CD4-positive, alpha-beta T cell treated with Interleukin-12 subunit alpha and Interleukin-12 subunit beta, for 1 hour (primary cell): ENCODE results near the gene MAP3K13.
"Not testable (repeated sequence)": the region's sequence is repeated elsewhere in the genome, so short reads cannot be mapped to it uniquely, and the experiment has no call there.

ENCODE experiments used
- DNase-seq: peaks from one replicate; pipeline ENCODE4 v3.0.0-alpha.2; 2020

MAP3K13 gene

GRCh38 chr3:185342459-185343174, 20.3 kb upstream of the MAP3K13 start:
- DNase-seq, result no peak

DNA sequence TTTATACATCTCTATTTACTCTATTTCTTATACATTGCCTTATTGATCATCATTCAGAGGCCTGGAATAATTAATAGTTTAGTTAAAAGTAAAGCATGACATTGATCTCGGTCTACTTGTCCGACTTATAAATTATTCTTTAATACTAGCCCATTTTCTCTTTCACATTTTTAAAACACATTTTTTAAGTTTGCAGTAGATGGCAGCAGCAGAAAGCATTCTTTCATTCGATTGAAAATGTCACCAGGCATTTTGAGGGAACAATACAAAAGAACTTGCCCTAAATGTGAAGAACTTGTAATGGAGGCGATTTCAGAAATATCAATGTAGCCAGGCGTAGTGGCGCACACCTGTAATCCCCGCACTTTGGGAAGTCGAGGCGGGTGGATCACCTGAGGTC, 15.5 kb upstream of the MAP3K13 start:
- no peak for DNase-seq

GRCh38 chr3:185350841-185351240, 12.1 kb upstream of the MAP3K13 start:
- no peak for DNase-seq

- no peak for DNase-seq
Measured at GRCh38 chr3:185351396-185351795, 11.5 kb upstream of the MAP3K13 start.

DNA sequence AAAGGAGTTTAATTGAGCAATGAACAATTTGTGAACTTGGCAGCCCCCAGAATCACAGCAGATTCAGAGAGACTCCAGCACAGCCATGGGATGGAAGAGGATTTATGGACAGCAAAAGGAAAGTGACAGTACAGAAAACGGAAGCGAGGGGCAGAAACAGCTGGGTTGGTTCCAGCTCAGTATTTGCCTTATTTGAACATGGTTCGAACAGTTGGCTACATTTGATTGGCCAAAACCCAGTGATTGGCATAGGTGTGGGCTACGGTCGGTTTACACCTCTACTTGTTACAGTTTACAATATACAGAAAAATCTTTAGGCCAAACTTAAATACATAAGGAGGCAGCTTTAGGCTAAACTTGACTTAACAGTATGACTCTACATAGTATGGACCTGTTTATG, 9.7 kb upstream of the MAP3K13 start:
- DNase-seq, result no peak

DNA sequence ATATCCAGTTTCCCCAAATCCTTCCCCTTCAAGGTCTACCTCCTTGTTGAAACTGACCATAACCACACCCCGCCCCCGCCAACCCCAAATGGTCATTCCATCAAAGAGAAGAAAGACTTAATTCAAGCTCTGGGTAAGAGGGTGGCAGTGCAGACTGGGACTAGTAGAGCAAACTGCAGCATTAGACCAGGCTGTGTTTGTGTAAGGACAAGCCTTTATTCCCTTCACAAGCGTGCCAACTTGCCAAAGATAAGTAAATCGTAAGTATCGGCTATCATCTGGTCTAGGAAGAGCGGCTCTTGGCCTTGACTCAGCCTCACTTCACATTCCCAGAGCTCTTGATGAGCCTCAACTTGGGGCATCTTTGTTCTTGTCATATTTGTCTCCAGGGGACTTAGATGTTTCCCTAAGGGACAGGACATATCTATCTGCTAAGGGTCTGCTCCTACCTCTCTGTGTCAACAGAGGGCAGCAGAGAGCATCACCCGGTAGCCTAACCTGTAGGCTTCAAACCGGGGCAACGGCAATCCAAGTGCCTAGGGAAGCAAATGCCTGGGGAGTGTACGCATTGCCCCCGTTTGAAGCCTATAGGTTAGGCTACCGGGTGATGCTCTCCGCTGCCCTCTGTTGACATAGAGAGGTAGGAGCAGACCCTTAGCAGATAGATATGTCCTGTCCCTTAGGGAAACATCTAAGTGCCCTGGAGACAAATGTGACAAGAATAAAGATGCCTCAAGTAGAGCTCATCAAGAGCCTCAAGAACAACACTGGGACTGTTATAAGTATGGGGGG, 8.9 kb upstream of the MAP3K13 start:
- DNase-seq, result peak; percentile 63

DNA sequence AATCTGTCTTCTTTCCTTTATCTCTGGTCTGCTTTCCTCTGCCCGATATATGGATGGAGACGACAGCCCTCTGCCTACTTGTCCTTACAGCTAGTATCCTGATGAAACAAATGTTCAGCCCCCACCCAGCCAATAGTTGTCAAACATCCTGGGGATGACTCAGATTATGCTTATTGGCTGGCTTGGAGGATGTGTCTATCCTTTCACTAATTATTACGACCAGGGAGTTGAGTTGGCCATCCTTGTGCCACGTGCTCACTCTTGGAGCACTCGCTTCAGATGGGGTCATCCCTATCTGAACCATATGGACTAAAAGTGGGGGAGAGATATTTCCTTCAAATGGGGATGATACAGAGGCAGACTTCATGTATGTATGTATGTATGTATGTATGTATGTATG, 6.4 kb upstream of the MAP3K13 start:
- no peak for DNase-seq

GRCh38 chr3:185361920-185362319, 1.0 kb upstream of the MAP3K13 start:
- no peak for DNase-seq

DNA sequence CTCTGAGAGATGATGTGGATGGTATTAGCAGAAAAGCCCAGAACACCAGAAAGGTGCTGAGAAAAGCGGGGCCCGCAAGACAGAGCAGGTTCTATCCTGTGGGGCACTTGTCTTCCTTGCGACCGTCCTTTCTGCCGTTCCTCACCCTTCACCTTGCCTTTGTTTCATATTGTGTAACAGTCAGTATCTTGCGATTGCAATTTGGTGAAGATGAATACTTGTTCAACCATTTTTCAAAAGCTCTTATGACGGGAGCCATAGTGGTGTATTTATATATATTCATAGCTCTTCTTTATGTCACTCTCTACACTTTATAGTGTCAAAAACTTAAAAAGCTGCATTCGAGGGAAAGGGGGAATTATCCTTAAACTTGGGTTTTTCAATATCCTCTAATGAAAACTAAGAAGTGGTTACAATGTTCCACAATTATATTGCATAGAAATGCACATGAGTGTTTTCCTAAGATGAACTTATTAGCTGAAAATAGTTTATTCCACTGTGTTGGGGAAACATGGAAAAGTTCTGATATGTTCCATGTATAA, 797 bp downstream of the MAP3K13 start:
- DNase-seq, result no peak

- no peak for DNase-seq
Measured at GRCh38 chr3:185365291-185366073, 2.5 kb downstream of the MAP3K13 start.

DNA sequence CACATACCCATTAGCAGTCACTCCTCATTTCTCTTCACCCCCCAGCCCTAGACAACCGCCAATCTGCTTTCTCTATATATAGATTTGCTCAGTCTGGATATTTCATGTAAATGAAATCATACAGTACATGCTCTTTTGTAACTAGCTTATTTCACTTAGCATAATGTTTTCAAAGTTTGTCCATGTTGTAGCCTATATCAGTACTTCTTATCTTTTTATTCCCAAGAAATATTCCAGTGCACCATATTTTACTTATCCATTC, 3.1 kb downstream of the MAP3K13 start:
- DNase-seq, result no peak

- DNase-seq, result no peak
Measured at GRCh38 chr3:185366913-185367312, 4.0 kb downstream of the MAP3K13 start.

GRCh38 chr3:185370349-185370748, 7.4 kb downstream of the MAP3K13 start:
- not testable (repeated sequence) for DNase-seq

DNA sequence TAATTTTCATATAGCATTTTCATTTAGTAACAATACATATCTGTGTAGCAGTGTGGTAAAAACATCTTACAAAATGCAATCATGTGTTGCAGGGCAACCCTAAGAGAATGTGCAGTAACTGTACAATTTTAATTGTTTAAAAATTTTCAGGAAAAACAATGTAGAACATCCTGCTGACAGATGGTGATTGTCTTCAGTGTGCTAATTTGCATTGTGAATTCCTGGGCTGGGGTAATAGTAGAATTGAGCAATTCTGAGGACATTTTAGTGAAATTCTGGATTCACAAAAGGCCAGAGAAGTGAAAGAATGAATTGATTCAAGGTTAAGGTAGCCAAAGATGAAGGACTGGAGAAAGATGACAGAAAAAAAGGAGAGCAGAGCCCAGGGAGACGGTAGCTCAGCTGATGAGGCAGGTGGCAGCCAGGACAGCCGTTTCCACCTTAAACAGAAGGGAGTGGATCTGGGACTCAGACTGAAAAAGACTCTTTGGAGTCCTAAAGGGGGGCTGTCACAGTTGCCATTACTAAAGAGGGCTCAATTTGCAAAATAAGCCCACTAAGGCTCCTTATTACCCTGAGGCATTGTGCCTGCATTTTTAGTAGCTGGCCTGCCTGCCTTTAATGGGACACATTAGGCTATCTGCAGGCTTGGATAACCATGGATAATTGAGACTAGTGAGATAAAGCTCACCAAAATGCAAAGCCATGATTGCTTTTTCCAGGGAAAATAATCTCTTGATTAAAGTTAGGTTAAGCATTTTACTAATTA, 8.6 kb downstream of the MAP3K13 start:
- no peak for DNase-seq

DNA sequence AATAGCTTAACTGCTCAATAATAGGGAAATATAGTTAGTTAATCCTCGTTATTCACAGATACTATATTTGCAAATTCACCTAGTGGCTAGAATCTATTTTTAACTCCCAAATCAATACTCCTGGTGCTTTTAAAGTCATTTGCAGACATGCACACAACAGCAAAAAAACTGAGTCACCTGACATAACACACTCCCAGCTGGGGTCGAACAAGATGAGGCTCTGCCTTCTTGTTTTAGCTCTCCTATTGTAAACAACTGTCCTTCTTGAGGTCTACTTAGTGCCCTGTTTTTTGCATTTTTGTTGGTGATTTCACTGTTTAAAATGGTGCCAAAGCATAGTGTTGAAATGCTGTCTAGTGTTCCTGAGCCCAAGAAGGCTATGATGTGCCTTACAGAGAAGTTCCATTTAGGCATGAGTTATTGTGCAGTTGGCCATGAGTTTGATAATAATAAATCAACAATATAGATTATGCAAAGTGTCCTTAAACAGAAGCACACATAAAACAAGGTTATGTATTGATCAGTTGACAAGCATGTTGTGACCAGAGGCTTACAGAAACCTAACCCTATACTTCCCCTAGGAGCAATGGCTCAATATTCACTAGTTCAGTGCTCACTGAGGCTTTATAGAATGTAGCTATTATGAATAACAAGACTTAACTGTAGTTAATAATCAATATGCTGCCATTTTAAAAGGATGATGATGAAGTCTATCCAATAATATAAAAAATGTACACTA, 18.6 kb downstream of the MAP3K13 start:
- no peak for DNase-seq

DNA sequence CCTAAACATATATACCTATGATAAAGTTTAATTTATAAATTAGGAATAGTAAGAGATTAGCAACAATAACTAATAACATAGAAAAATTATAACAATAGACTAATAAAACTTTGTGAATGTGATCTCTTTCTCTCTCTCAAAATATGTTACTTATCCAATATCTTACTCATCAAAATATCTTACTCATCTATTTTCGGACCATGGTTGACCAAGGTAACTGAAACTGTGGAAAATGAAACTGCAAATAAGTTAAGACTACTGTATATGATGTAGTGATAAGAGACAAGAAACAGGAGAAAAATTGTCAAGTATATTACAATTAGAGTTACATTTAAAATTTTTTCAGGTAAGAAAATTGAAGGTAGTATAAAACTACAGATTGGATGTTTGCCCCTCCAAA, 19.2 kb downstream of the MAP3K13 start:
- DNase-seq, result no peak

DNA sequence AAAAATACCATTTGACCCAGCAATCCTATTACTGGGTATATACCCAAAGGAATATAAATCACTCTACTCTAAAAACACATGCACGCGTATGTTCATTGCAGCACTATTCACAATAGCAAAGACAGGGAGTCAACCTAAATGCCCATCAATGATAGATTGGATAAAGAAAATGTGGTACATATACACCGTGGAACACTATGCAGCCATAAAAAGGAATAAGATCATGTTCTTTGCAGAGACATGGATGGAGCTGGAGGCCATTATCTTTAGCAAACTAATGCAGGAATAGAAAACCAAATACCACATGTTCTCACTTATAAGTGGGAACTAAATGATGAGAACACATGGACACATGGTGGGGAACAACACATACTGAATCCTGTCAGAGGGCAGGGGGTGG, 23.6 kb downstream of the MAP3K13 start:
- DNase-seq, result not testable (repeated sequence)

- no peak for DNase-seq
Measured at GRCh38 chr3:185387646-185388045, 24.7 kb downstream of the MAP3K13 start.

DNA sequence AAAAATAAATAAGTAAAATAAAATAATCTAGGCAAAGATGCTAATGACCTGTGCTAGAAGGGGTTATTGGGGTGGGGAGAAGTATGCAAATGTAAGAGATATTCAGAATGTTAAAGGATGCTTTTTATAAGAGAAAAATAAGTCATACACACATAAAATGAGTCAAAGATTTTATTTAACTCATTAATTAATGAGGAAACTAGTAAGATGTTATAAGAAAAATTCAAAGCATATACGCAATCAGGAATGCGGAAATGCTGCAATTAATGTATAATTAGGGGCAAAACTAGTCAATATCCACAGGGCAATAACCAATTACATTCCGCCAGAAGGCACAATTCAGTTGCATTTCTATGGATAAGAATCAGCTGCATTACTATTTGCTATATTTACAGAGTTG, 30.1 kb downstream of the MAP3K13 start:
- DNase-seq, result no peak

GRCh38 chr3:185397676-185398075, 34.7 kb downstream of the MAP3K13 start:
- DNase-seq, result no peak

DNA sequence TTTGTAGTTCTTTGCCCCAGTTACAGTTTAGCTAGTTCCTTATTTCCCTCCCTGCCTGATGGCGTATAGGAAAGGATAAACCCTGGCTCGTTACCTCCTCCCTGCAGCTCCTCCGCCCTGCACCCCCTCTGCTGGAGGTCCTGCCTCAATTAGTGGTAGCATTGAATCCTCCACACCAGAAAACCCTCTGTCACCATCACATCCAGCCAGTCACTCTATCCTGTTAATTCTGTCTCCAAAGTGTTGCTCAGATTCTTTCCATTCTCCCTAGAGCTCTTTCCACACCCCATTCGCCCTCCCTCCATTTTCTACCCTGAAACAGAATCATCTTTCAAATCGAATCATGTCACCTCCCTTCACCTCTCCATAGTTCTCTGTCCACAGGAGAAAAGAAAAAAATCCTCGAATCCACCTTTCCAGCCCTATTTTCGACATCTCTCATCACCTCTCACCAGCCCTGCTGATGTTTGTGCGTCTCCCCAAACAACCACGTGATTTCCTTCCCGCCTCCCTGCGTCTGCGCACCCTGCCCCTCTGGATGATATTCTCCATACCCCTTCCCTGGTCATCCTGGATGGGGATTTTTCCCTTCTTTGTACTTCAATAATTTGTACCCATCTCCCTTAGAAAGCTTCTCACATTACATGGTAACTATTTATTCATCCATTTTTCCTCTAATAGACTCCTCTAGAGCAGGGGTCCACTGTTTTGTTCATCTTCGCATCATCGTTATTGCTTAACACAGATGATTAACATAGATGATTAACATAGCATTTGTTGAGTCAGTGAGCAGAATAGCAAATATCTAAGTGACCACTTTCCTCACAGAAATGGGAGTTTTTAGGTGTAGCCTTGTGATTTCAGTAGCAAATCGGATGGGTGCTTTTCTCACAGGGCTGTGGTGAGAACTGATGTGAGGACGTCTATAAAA, 37.1 kb downstream of the MAP3K13 start:
- no peak for DNase-seq
